MG63 (cell line): ENCODE measurements around the gene ATXN7. TPM values are rescaled to one million over a fixed set of nuclear protein-coding genes. Genes with fewer than 3 reads are reported as not detected.

Experiments used
- DNase-seq: peaks from one replicate; pipeline ENCODE4 v3.0.0-alpha.2; 2020
- H3K27me3 ChIP-seq: fragments of 250-450 bp; sonication (Bioruptor Pico); 2 replicates; pipeline ENCODE4 v1.5.1; 2020; ENCODE audit warnings: mild to moderate bottlenecking, moderate library complexity
- H3K36me3 ChIP-seq: fragments of 250-450 bp; sonication (Bioruptor Pico); 2 replicates; pipeline ENCODE4 v1.5.1; 2020; ENCODE audit warnings: mild to moderate bottlenecking, moderate library complexity
- H3K4me3 ChIP-seq: fragments of 250-450 bp; sonication (Bioruptor Pico); 2 replicates; pipeline ENCODE4 v1.5.1; 2020; ENCODE audit warnings: mild to moderate bottlenecking, moderate library complexity
- H3K9me3 ChIP-seq: fragments of 250-450 bp; sonication (Bioruptor Pico); 2 replicates; pipeline ENCODE4 v1.5.1; 2020; ENCODE audit warnings: mild to moderate bottlenecking, moderate library complexity
- total RNA-seq: library from RNA; depleted of rRNA; stranded (reverse); fragments of >200 nt; shearing (Covaris generic); gene quantifications from 2 replicates; pipeline ENCODE4 v1.2.3, GENCODE V29; 2014; ENCODE audit warnings: low replicate concordance; rRNA removed

Gene ATXN7
- total RNA-seq, result 0.37 and 6.0 TPM in 2 replicates

- Histone ChIP-seq H3K36me3 (peaks cover 5% of the 10 kb centered on the region; the same call in 1 of the 2 replicates), H3K27me3 (no peaks in the 10 kb centered on the region), H3K4me3 (peak within 1 kb of the TSS; percentile 88), H3K9me3 (no peaks in the 10 kb centered on the region)
- peak; percentile 66 for DNase-seq
Observed at GRCh38 chr3:63863150-63864007, at the start of gene ATXN7, which contains the start of gene THOC7. Gene ATXN7 (plus strand): TSS chr3:63863867. CDS start chr3:63912599, 48,732 bp downstream. Gene THOC7 (minus strand): TSS chr3:63863805. CDS start chr3:63863790, 15 bp downstream.

- no peak overlapping the region for H3K4me3 ChIP-seq
Observed at GRCh38 chr3:63814237-63814636, 49.4 kb upstream of the ATXN7 start.

DNA sequence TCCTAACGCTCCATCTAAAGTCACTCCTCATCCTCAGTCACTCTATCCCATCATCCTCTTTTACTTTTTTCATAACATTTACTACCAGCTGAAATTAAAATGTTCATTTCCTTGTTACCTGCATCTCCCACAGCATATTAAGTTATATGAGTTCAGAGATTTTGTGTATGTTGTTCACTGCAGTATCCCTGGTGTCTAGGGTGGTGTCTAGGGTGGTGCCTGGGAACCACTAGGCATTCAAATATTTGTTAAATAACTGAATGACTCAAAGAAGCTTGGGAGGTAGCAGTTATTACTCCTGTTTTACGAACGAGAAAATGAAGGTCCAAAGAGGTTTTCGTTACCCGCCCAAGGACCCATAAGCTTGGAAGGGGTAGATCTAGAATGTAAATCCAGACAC, 46.4 kb upstream of the ATXN7 start:
- no peak overlapping the region for H3K4me3 ChIP-seq
- no peaks in the 10 kb centered on the region for H3K9me3 ChIP-seq
- no peaks in the 10 kb centered on the region for H3K36me3 ChIP-seq
- DNase-seq, result no peak
- no peaks in the 10 kb centered on the region for H3K27me3 ChIP-seq

More at GRCh38 chr3:63814237-63814636, 49.4 kb upstream of the ATXN7 start:
- Histone ChIP-seq H3K36me3 (no peaks in the 10 kb centered on the region), H3K27me3 (no peaks in the 10 kb centered on the region), H3K9me3 (no peaks in the 10 kb centered on the region)
- DNase-seq, result no peak

DNA sequence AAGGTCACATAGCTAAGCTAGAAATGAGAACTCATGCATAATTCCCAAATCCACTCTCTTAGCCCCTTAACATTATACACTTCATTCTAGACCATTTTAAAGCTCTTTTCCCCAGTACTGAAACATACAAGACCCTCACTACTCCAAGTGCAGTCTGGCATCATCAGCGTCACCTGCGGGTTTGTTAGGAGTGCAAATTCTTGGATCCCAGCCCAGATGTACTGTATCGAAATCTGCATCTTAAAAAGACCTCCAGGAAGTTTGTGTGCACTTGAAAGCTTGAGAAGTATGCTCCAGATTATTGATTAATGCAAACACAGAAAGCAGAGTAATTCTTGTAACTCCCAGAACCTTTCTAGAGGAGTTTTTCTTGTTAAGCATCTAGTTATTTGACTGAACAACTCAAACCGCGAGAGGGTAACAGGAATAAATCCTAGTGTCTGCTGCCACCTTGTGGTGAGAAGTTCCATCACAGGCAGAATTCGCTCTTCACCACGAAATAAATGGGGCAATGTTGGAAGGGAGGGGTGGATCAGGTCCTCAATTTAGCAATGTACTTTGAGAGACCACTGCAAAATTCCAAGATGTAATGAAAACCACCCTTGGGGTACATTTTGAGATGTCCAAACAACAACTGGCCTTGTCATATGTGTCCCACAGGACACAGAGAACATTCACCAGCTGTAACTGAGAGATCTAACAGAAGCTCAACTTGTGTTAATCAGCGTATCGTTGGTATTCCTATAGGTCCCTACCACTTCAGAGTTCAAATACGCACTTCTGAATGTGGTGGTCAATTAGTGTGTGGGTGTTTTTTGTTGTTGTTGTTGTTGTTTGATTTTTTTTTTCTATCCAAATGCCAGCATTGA, 45.2 kb upstream of the ATXN7 start:
- Histone ChIP-seq H3K4me3 (no peak overlapping the region), H3K27me3 (no peaks in the 10 kb centered on the region), H3K9me3 (no peaks in the 10 kb centered on the region), H3K36me3 (no peaks in the 10 kb centered on the region)
- DNase-seq, result no peak

DNA sequence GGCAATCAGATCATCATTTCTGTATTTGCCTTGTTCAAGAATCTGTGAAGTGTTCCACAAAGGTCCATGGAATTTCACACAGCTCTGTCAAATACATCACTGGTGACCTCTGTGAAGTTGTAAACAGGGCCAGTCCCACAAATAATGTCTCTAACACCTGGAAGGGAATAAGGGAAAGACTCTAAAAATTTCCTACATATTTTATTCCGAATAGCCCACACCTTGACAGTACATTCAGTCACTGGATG, 44.6 kb upstream of the ATXN7 start, which contains the start of gene C3orf49:
TSS of gene C3orf49 (plus strand) at position 149 of the 248 bp plus-strand sequence. CDS start 173 bp downstream, outside the sequence.
- no peaks in the 10 kb centered on the region for H3K9me3 ChIP-seq
- no peak for DNase-seq
- H3K27me3 ChIP-seq, result no peaks in the 10 kb centered on the region
- H3K4me3 ChIP-seq, result no peak within 1 kb of the TSS
- no peaks in the 10 kb centered on the region for H3K36me3 ChIP-seq

DNA sequence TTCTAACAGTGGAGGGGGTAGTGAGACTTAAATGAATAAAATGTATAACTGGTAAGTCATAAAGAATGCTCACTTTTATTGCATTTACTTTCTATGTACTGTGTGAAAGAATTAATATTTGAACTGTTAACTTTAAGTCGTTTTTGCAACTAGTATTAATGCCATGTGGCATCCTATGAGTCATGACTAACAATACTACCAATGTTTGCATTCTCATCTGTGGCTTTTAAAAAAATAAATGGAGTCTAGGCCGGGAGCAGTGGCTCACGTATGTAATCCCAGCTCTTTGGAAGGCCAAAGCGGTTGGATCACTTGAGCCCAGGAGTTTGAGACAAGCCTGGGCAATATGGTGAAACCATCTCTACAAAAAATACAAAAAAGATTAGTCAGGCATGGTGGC, 39.4 kb upstream of the ATXN7 start:
- peak; percentile 36 for DNase-seq
- H3K27me3 ChIP-seq, result no peaks in the 10 kb centered on the region
- no peak overlapping the region for H3K4me3 ChIP-seq
- H3K9me3 ChIP-seq, result no peaks in the 10 kb centered on the region
- no peaks in the 10 kb centered on the region for H3K36me3 ChIP-seq

DNA sequence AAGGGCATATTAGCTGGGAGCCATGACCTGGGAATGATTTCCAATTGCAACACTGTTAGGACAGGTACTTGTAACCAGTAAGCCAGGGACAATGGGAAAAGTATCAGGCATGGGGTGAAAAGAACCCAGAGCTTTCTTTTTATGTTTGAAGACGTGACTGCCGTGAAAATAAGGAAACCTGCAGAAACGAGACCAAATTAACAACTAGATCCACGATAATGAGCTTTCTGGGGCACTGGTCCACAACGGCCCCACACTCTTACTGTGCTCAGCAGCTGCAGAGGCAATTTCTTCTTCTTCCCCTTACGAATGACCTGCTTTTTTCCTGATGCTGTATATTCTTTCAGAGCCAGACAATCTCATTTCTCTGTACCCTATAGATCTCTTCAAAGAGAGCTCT, 33.1 kb upstream of the ATXN7 start:
- Histone ChIP-seq H3K36me3 (peaks cover 8% of the 10 kb centered on the region; the same call in 1 of the 2 replicates), H3K9me3 (no peaks in the 10 kb centered on the region), H3K27me3 (no peaks in the 10 kb centered on the region), H3K4me3 (no peak overlapping the region)
- DNase-seq, result no peak

DNA sequence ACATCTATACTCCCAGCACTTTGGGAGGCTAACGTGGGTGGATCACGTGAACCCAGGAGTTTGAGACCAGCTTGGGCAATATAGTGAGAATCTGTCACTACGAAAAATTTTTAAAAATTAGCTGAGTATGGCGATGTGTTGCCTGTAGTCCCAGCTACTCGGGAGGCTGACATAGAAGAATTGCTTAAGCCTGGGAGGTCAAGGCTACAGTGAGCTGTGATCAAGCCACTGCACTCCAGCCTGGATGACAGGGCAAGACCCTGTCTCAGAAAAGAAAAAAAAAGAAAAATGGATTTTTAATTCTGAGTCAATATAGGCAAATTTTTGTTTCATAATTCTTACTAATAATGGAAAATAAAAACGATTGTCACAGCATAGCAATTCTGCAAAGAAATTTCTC, 31.3 kb upstream of the ATXN7 start:
- no peak overlapping the region for H3K4me3 ChIP-seq
- peaks cover 12% of the 10 kb centered on the region; the same call in 1 of the 2 replicates for H3K36me3 ChIP-seq
- no peaks in the 10 kb centered on the region for H3K27me3 ChIP-seq
- no peaks in the 10 kb centered on the region for H3K9me3 ChIP-seq
- DNase-seq, result no peak

GRCh38 chr3:63841704-63842103, 22.0 kb upstream of the ATXN7 start:
- no peak for DNase-seq
- Histone ChIP-seq H3K9me3 (no peaks in the 10 kb centered on the region), H3K4me3 (no peak overlapping the region), H3K27me3 (no peaks in the 10 kb centered on the region), H3K36me3 (peaks cover 3% of the 10 kb centered on the region)

GRCh38 chr3:63842127-63842526, 21.5 kb upstream of the ATXN7 start:
- Histone ChIP-seq H3K27me3 (no peaks in the 10 kb centered on the region), H3K9me3 (no peaks in the 10 kb centered on the region), H3K4me3 (no peak overlapping the region), H3K36me3 (peaks cover 3% of the 10 kb centered on the region)
- no peak for DNase-seq

DNA sequence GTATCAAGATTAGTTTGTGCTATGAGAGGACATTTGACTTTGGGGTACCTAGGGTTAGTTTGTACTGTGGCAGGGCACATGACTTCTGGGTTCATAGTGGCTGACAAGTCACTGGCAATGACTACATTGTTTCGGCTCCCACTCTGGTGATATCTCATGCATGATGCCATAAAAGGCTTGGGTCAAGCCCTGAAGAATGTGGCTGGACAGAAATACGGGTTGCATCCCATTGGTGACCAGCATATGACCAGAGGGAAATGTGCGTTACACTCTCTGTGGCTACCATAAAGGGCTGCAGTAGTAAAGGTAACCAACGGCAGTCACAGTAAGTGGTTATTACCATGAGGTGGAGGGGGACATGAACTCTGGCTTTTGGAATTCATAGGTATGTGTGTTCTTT, 18.5 kb upstream of the ATXN7 start:
- Histone ChIP-seq H3K4me3 (no peak overlapping the region), H3K9me3 (no peaks in the 10 kb centered on the region), H3K27me3 (no peaks in the 10 kb centered on the region), H3K36me3 (no peaks in the 10 kb centered on the region; the same call in 1 of the 2 replicates)
- no peak for DNase-seq

GRCh38 chr3:63847718-63848450, 15.8 kb upstream of the ATXN7 start:
- Histone ChIP-seq H3K9me3 (no peaks in the 10 kb centered on the region), H3K36me3 (no peaks in the 10 kb centered on the region; the same call in 1 of the 2 replicates), H3K27me3 (no peaks in the 10 kb centered on the region), H3K4me3 (no peak overlapping the region)
- DNase-seq, result no peak

GRCh38 chr3:63849175-63849574, 14.5 kb upstream of the ATXN7 start:
- Histone ChIP-seq H3K4me3 (no peak overlapping the region), H3K27me3 (no peaks in the 10 kb centered on the region), H3K9me3 (no peaks in the 10 kb centered on the region), H3K36me3 (no peaks in the 10 kb centered on the region)
- no peak for DNase-seq

GRCh38 chr3:63851287-63851686, 12.4 kb upstream of the ATXN7 start:
- DNase-seq, result no peak
- H3K4me3 ChIP-seq, result no peak overlapping the region
- no peaks in the 10 kb centered on the region for H3K36me3 ChIP-seq
- H3K9me3 ChIP-seq, result no peaks in the 10 kb centered on the region
- no peaks in the 10 kb centered on the region for H3K27me3 ChIP-seq

- Histone ChIP-seq H3K36me3 (no peaks in the 10 kb centered on the region), H3K4me3 (no peak overlapping the region), H3K27me3 (no peaks in the 10 kb centered on the region), H3K9me3 (no peaks in the 10 kb centered on the region)
- DNase-seq, result no peak
Observed at GRCh38 chr3:63853106-63853505, 10.6 kb upstream of the ATXN7 start.

DNA sequence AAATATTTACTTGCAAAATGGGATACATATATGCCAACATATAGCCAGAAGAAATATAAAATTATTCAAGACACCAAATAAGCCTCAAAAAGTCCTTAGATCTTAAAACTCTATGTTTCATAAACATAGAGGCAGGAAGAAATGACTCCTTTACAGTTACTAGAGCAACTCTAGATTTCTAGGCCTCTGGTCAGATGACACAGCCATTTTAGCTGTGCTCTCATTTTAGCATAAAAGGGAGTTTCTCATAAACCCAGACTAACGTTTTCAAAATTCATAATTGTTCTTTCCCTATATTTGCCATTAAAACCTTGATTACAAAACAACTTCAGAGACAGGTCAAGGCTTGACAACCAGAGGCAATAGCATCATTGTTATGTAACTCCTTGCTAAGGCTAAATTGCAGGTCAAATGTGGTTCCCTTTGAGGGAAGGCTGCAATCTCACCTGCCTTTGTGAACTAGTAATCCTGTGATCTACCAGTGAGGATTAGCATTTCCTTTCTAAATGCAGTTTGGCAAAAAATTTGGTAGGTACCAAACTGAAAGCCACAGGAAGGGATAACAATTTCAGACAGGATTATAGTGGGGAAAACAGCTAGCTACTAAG, 8.2 kb upstream of the ATXN7 start:
- DNase-seq, result no peak
- no peak overlapping the region for H3K4me3 ChIP-seq
- no peaks in the 10 kb centered on the region for H3K36me3 ChIP-seq
- no peaks in the 10 kb centered on the region for H3K9me3 ChIP-seq
- no peaks in the 10 kb centered on the region for H3K27me3 ChIP-seq
